ENCODE data around the gene CLCNKA.

The CLCNKA gene

GRCh38 chr1:16065269-16065576, 43.4 kb downstream of the CLCNKA start:
- no peak for DNase-seq

DNA sequence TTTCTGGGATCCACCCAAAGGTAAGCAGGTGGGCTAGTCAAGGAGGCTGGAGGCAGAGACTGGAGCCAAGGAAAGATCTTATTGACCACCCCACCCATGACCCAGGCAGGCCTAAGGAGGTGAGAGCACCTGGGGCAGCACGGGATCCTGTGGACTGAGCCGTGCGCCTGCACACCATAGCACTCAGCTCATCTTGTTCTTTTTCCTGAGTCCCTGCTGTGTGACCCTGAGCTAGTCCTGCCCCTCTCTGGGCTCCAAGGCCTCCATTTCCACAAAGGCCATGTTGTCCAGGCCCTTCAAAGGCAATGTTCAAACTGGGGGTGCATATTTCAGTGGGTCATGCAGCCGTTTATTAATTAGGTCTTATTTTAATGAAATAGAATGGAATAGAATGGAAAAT, 44.4 kb downstream of the CLCNKA start:
- DNase-seq = no peak

DNA sequence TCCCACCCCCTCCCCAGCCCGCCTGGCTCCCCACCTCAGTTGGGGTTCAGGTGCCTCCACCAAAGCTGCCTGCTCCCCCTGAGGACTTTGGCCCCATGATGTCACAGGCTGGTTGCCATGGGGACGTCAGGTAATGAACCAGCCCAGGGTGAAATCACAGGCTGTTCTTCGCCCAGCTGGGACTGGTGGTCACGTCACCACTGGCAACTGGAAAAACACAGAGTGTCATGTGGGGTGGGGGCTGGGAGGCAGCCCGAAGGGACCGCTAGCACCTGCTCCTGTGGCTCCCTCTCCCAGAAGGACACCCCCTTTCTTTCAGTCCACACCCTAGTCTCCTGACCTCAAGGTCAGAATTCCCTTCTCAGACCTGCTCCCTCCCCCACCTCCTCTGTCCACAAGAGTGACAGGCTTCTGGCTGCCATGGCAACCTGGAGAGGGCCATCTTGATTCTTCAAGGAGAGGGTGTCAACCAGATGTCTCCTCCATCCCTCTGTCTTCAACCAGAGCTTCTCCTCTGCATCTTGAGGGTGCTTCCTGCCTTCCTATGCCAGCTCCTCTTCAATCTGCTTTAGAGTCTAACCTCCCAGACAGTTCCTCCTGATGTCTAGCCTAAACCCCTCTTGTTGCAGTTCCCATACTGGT, 45.4 kb downstream of the CLCNKA start:
- DNase-seq = peak; percentile 77 to 89

DNA sequence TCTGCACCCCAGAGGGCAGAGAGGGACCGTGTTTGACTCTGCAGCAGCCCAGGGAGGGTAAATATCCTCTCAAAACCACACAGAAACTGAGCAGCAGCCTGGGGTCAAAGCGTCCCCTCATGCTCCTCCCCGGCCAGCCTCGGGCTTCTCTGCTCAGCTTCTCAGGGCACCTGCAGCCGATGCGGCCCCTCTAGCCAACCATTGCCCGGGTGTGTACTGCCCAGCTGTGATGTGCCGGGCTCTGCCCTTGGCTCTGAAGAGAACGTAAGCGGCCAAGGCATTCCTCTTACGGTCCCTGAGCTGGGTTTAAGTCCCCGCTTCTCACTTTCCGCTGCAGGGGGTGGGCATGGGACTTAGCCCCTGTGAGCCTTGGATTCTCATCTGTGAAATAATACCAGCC, 46.1 kb downstream of the CLCNKA start:
- no peak for DNase-seq

GRCh38 chr1:16068356-16069270, 46.8 kb downstream of the CLCNKA start:
- DNase-seq = no peak

DNA sequence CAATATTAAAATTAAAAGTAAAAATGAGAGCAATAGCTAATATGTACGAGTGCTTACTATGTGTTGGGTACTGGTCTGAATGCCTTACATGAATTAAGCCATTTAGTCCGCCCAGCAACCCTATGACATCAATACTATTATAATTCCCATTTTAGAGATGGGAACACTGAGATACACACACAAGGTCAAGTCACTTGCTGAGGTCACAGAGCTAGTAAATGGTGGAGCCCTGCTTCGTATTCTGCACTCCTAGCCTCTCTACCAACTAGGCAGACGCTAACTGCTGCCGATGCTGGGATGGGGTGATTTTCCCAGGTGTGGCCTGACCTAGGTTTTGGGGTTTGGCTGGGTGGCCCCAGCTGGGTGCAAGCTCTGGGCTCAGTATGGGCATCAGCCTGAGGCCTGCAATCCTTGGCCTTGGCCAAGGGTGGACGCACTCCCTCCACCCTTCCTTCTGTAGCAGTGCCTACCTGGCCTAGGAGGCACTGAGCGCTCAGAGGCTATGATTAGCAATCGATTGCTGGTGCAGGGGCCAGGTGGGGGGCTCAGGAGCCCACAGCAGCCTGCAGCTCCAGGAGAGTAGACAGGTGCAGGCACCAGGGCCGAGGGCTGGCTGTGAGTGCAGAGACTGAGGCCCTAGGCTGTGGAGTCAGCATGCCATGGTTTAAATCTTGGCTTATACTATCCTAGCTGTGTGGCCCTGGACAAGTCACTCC, 49.0 kb downstream of the CLCNKA start:
- no peak for DNase-seq

DNA sequence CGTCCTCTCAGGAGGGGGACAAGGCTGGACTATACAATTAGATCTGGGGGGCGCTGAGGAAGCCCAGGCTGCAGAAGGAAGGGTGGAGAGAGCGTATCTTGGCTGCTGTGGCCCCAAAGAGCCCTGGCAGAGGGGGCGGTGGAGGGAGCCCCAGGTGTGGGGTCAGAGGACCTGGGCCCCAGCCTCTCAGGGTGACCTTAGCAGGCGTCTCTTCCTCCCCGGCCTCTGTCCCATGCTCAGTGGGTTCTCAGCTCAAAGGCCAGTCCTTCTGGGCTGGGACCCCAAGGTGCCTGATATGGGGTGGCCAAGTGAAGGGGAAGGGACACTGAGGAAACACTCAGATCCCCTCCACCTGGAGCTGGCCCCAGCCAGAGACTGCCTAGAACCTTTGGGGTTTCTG, 49.8 kb downstream of the CLCNKA start:
- DNase-seq = no peak

GRCh38 chr1:16072095-16072494, 50.3 kb downstream of the CLCNKA start:
- no peak for DNase-seq

GRCh38 chr1:16072616-16073484, 51.0 kb downstream of the CLCNKA start:
- peak in 1 of 2 experiments; percentile 24 for DNase-seq

GRCh38 chr1:16073490-16074119, 51.8 kb downstream of the CLCNKA start, which contains the start of gene FAM131C:
TSS of gene FAM131C (minus strand) at chr1:16073651. CDS start at chr1:16073442, 209 bp downstream.
- peak in 1 of 2 experiments; percentile 29 for DNase-seq

DNA sequence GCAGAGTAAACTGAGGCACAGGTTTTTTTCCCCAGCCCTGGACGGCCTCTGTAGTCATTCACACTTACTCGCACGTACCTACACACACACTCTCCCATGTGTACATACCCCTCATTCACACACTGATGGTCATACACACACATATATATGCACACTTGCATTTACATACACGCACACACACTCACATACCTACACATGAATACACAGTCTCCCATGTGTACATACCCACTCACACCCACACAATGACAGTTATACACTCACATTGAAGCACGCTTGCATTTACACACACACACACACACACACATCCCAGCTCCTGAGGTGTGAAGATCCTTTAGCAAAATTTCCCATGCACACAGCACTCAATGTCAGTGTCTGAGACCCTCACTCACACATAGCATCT, 52.4 kb downstream of the CLCNKA start:
- DNase-seq = no peak

DNA sequence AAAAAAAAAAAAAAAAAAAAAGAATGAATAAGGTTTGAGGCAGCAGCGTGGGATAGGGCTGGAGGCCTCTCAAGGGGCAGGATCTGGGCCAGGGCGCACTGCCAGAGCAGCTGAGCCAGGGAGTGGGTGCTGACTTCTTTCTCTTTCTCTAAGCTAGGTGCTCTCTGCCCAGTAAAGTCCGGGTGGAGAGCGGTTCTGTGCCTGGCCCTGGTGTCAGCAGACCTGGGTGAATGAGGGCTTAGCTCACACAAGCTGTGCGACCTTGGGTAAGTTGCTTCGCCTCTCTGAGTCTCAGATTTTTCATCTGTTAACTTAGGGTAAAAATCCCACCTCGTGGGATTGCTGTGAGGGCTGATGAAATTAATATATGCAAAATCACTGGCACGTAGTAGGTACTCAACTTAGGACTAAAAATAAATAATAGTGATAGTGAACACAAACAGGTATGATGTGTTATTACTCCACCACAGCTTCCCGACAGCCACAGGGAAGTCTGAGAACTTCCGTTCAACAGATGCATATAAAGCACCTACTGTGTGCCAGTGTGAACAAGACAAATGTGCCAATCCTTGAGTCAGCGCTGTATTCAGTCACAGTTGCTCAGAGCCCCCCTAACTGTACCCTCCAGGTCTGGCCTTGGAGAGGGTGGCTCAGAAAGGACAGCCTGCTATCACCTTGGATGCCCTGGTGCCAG, 53.6 kb downstream of the CLCNKA start:
- DNase-seq = no peak

- no peak for DNase-seq
These were observed 54.4 kb downstream of the CLCNKA start for GRCh38 chr1:16076031-16076864.

GRCh38 chr1:16076865-16077238, 55.0 kb downstream of the CLCNKA start:
- DNase-seq = no peak

DNA sequence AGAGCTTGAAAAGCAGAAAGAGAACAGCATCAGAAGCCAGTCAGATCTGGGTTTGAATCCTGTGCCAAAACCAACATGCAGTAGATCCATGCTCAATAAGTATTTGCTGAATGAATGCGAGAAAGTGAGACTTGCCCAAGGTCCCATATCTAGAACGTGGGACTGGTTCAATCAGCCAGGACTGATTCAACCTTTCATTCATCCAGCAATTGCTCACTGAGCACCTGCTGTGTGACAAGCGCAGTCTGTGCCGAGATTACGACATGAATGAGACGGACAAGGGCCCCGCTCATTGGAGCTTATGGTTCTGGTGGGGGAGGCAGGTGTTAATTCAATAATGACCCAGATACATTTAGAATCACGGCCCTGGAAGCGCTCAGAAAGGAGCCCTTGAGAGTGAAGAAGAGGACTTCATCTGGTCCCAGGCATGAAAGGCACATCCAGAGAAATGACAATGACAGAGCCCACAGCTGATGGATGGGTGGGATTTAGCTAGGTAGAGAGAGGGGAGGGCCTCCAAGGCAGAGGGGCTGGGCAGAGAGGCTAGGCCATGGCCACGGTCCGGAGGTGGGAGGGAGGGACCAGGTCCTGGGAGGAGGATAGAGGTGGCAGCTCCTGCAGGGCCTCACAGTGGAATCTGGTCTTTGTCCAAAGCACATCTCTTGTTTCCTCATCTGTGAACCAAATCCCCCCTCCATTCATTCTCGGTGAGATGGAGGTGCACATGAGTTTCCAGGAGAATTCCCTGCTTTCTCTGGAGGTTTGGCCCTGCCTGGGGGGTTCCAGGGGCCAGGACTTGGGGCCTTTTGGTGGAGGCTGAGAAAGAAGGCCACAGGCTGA, 55.8 kb downstream of the CLCNKA start:
- DNase-seq = no peak

- DNase-seq = peak; percentile 57 to 75
These were observed 57.3 kb downstream of the CLCNKA start for GRCh38 chr1:16078925-16079656.

GRCh38 chr1:16080422-16081150, 58.8 kb downstream of the CLCNKA start:
- no peak for DNase-seq

DNA sequence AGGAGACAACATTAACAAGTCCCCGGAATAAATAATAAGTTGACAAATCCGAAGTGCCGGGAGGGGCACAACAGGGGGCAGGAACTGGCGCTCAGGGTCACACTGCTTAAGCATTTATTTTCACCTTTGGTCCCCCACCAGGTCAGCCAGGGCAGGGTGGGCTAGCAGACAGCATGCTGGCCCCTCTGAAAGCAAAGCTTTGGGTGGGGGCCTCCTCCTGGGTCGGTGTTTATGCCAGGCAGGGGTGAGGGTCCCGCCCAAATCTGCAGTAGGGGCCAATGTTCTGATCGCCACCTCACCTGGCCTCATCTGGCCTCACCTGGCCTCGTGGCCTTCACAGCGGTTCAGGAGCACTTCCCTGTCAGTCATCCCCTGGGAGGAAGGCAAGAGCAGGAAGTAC, 59.8 kb downstream of the CLCNKA start:
- DNase-seq = no peak
